ENCODE data around the gene BDNF. TPM values are rescaled to one million over a fixed set of nuclear protein-coding genes. Genes with fewer than 3 reads are reported as not detected.

BDNF gene
- total RNA-seq, 1 experiment from 2014 or later: 8.5 TPM

- Mint-ChIP-seq H3K9me3 (ENCODE audit: unreplicated experiment) (no peaks in the 10 kb centered on the region), H3K27me3 (ENCODE audit: insufficient read depth, unreplicated experiment) (no peaks in the 10 kb centered on the region), H3K36me3 (ENCODE audit: insufficient read depth, unreplicated experiment) (peaks cover 5% of the 10 kb centered on the region), H3K4me1 (ENCODE audit: low read depth, unreplicated experiment) (peaks cover 20% of the 10 kb centered on the region), H3K4me3 (ENCODE audit: unreplicated experiment) (no peak overlapping the region), H3K27ac (ENCODE audit: unreplicated experiment) (no peak overlapping the region)
- no peak overlapping the region for H3K4me3 ChIP-seq (ENCODE audit: low read depth, low read length)
- no peak for TF ChIP-seq CTCF (IDR thresholded peaks at IDR 0.05; ENCODE audit: insufficient read depth in 1 of 2, low read depth in 1 of 2, low read length in 1 of 2, severe bottlenecking in 1 of 2, unreplicated experiment in 1 of 2)
- H3K36me3 ChIP-seq (ENCODE audit: control insufficient read depth, insufficient read depth, low read length): no peaks in the 10 kb centered on the region
- no peaks in the 10 kb centered on the region for H3K9me3 ChIP-seq
- BruUV-seq (replicated peaks): no TSS peak
- ChIA-PET POLR2A (no interaction called here), CTCF (no interaction called here)
- H3K4me1 ChIP-seq: peaks cover 14% of the 10 kb centered on the region
- DNase-seq: no peak
- intact Hi-C loops (cut with micrococcal nuclease; ENCODE audit: unreplicated experiment): loop anchor here (10.0 kb wide), 1 partner anchor 169 kb away; no protein-coding TSS in a partner anchor
- H3K27me3 ChIP-seq (replicated peaks; ENCODE audit: control insufficient read depth, insufficient read depth, low read length): no peaks in the 10 kb centered on the region
These were observed 6.9 kb downstream of the BDNF start for GRCh38 chr11:27693398-27693797.

GRCh38 chr11:27692781-27693180, 7.5 kb downstream of the BDNF start:
- H3K9me3 ChIP-seq: no peaks in the 10 kb centered on the region
- Mint-ChIP-seq H3K4me1 (ENCODE audit: low read depth, unreplicated experiment) (peaks cover 20% of the 10 kb centered on the region), H3K9me3 (ENCODE audit: unreplicated experiment) (no peaks in the 10 kb centered on the region), H3K36me3 (ENCODE audit: insufficient read depth, unreplicated experiment) (peaks cover 11% of the 10 kb centered on the region), H3K27ac (ENCODE audit: unreplicated experiment) (no peak overlapping the region), H3K4me3 (ENCODE audit: unreplicated experiment) (no peak overlapping the region), H3K27me3 (ENCODE audit: insufficient read depth, unreplicated experiment) (no peaks in the 10 kb centered on the region)
- H3K27me3 ChIP-seq (replicated peaks; ENCODE audit: control insufficient read depth, insufficient read depth, low read length): no peaks in the 10 kb centered on the region
- TF ChIP-seq CTCF (IDR thresholded peaks at IDR 0.05; ENCODE audit: insufficient read depth in 1 of 2, low read depth in 1 of 2, low read length in 1 of 2, severe bottlenecking in 1 of 2, unreplicated experiment in 1 of 2): no peak
- CTCF ChIA-PET: no interaction called here
- POLR2A ChIA-PET: no interaction called here
- H3K4me1 ChIP-seq: peaks cover 11% of the 10 kb centered on the region
- H3K4me3 ChIP-seq (ENCODE audit: low read depth, low read length): no peak overlapping the region
- H3K36me3 ChIP-seq (ENCODE audit: control insufficient read depth, insufficient read depth, low read length): no peaks in the 10 kb centered on the region
- DNase-seq: no peak
- no TSS peak for BruUV-seq (replicated peaks)
- intact Hi-C loops (cut with micrococcal nuclease; ENCODE audit: unreplicated experiment): loop anchor here (10.0 kb wide), 1 partner anchor 168 kb away; no protein-coding TSS in a partner anchor

GRCh38 chr11:27688076-27688475, 12.2 kb downstream of the BDNF start:
- Histone ChIP-seq H3K4me1 (no peaks in the 10 kb centered on the region), H3K4me3 (ENCODE audit: low read depth, low read length) (no peak overlapping the region), H3K9me3 (no peaks in the 10 kb centered on the region), H3K27me3 (replicated peaks; ENCODE audit: control insufficient read depth, insufficient read depth, low read length) (no peaks in the 10 kb centered on the region), H3K36me3 (ENCODE audit: control insufficient read depth, insufficient read depth, low read length) (no peaks in the 10 kb centered on the region)
- ChIA-PET CTCF (no interaction called here), POLR2A (no interaction called here)
- intact Hi-C loops (cut with micrococcal nuclease; ENCODE audit: unreplicated experiment): no loop called here
- Mint-ChIP-seq H3K4me1 (ENCODE audit: low read depth, unreplicated experiment) (no peaks in the 10 kb centered on the region), H3K36me3 (ENCODE audit: insufficient read depth, unreplicated experiment) (peaks cover 23% of the 10 kb centered on the region), H3K9me3 (ENCODE audit: unreplicated experiment) (peaks cover 14% of the 10 kb centered on the region), H3K4me3 (ENCODE audit: unreplicated experiment) (no peak overlapping the region), H3K27ac (ENCODE audit: unreplicated experiment) (no peak overlapping the region), H3K27me3 (ENCODE audit: insufficient read depth, unreplicated experiment) (no peaks in the 10 kb centered on the region)
- no TSS peak for BruUV-seq (replicated peaks)
- TF ChIP-seq CTCF (IDR thresholded peaks at IDR 0.05; ENCODE audit: insufficient read depth in 1 of 2, low read depth in 1 of 2, low read length in 1 of 2, severe bottlenecking in 1 of 2, unreplicated experiment in 1 of 2): no peak
- no peak for DNase-seq
